Epithelial cell of umbilical artery (primary cell): Measurements from ENCODE around the gene NECTIN3. TPM values are rescaled to one million over a fixed set of nuclear protein-coding genes. Genes with fewer than 3 reads are reported as not detected.

Experiments used
- total RNA-seq: library from RNA; depleted of rRNA; stranded (reverse); fragments of >200 nt; gene quantifications from 2 replicates; pipeline ENCODE4 v1.2.3, GENCODE V29; 2014

The NECTIN3 gene, protein sequence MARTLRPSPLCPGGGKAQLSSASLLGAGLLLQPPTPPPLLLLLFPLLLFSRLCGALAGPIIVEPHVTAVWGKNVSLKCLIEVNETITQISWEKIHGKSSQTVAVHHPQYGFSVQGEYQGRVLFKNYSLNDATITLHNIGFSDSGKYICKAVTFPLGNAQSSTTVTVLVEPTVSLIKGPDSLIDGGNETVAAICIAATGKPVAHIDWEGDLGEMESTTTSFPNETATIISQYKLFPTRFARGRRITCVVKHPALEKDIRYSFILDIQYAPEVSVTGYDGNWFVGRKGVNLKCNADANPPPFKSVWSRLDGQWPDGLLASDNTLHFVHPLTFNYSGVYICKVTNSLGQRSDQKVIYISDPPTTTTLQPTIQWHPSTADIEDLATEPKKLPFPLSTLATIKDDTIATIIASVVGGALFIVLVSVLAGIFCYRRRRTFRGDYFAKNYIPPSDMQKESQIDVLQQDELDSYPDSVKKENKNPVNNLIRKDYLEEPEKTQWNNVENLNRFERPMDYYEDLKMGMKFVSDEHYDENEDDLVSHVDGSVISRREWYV
- total RNA-seq, result 51.7 and 66.3 TPM in 2 replicates

DNA sequence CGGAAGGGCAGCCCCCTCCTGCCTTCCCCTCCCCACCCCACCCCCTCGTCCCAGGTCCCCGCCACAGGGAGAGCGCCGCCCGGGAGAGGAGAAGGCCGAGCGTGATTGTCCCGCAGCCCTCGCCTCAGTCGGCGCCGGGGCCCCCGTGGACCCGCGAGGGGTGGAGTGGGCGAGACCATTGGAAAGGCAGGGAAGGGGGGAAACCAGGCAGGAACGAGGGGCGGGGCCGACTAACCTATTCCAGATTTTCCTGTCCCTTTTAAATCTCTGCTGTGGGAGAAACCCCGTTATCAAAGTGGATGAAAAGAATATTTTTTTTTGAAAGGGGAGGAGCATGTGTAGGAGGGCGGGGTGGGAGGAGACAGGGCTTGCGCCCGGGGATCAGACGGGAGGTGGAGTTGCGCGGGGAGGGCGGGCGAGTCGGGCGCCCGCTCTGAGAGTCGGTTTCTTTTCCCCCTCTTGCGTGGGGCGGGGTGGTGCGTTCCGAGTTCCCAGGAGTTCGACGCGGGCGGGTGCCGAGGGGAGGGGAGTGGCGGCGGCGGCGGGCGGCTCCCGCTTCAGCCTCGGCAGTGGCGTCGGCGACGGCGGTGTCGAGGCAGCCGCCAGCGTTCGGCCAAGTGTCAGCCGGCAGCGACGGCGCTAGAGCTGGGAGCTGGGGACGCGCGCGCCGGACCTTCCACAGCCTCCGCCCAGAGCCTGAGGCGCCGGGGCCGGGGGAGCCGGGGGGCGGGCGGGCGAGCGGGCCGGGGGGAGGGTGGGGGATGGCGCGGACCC, at the start of gene NECTIN3:
Gene NECTIN3, plus strand, starts transcription at position 560 of the 774 bp plus-strand sequence. Its CDS starts 202 bp downstream, at position 762.

